Measurements from ENCODE around the gene CSH2.
"Not testable (repeated sequence)": the region's sequence is repeated elsewhere in the genome, so short reads cannot be mapped to it uniquely, and the experiment has no call there.

CSH2 gene

DNA sequence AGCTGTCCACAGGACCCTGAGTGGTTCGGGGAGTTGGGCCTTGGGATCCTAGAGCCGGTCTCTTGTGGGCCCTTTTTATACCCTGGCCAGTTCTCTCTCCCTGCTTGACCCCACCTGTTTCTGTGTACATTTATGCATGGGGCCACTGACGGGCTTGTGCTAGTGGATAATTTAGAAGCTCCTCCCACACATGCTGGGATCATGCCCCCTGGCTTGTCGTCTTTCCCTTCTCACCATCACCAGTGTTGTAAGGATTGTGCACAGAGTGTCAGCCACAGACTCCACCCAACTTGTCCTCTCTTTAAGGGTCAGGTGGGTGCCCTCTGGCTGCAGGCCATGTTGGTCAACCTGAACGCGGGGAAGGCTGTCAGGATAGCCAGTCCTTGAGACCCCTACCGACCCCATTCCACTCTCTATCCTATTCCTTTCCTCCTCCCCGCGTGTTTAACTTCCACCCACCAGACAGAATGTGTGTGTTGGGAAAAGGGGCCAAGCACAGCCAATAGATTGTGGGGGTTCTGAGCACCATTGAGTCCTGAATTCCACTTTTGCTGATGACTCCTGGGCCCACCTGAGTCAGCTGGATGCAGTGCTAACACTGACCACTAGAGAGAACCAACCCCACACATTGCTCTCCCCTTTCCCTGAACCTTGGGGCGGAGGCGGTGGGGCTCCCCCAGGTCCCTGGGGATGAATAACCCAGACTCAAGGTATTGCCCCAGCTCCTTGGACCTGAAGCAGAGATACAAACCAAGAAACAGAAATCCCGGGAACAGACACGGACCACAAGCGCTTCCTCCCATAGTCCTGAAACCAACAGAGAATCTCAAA, 23.3 kb upstream of the CSH2 start, which contains the start of gene CSH1:
CSH1 (minus strand) TSS at position 51 of the 831 bp plus-strand sequence. CDS start 63 bp downstream, outside the sequence.
- not testable (repeated sequence) for H3K27ac ChIP-seq (ENCODE audit: low read depth, low read length, severe bottlenecking); H3K36me3 ChIP-seq (ENCODE audit: control insufficient read depth, insufficient read depth, low read length); H3K4me1 ChIP-seq (ENCODE audit: control insufficient read depth, insufficient read depth, low read length, poor library complexity, severe bottlenecking); H3K9me3 ChIP-seq (ENCODE audit: control insufficient read depth, low read length); H3K4me3 ChIP-seq (ENCODE audit: extremely low read depth, insufficient read depth, low read length, poor library complexity, severe bottlenecking)
- no CpG with 5 or more reads among the region's 14 CpGs for WGBS, 2 experiments (ENCODE audit: insufficient coverage in 2 of 2)

DNA sequence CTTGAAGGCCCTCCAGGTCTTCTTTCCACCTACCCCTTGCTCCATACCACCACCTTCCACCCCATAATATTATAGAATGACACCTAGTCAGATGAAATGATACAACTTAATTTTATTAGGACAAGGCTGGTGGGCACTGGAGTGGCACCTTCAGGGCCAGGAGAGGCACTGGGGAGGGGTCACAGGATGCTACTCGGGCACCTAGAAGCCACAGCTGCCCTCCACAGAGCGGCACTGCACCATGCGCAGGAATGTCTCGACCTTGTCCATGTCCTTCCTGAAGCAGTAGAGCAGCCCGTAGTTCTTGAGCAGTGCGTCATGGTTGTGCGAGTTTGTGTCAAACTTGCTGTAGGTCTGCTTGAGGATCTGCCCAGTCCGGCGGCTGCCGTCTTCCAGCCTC, 21.3 kb upstream of the CSH2 start:
- H3K27ac ChIP-seq (ENCODE audit: low read depth, low read length, severe bottlenecking); H3K9me3 ChIP-seq (ENCODE audit: control insufficient read depth, low read length); H3K4me3 ChIP-seq (ENCODE audit: extremely low read depth, insufficient read depth, low read length, poor library complexity, severe bottlenecking); H3K4me1 ChIP-seq (ENCODE audit: control insufficient read depth, insufficient read depth, low read length, poor library complexity, severe bottlenecking); H3K36me3 ChIP-seq (ENCODE audit: control insufficient read depth, insufficient read depth, low read length): not testable (repeated sequence)
- 80 to 100% methylated on average over 1 to 2 of the region's 10 CpGs for WGBS, 2 experiments (ENCODE audit: insufficient coverage in 2 of 2)

DNA sequence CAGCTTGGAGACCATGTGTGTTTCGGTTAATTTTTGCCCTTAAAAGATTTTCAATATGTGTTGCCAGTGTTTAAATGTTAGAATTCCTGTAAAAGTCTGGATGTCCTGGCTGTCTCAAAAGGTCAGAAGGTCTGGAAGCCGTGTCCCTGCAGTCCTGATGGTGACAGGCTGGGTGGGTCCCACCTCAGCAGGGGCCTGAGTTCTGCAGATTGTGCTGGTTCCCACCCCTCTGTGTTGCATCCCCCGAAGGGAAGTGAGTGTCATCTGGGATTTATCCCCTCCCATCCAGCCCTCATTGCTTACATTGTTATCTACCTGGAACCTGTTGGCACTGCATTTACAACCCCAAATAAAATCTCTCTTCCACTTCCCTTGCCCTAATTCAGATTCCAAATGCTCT, 20.5 kb upstream of the CSH2 start:
- H3K9me3 ChIP-seq (ENCODE audit: control insufficient read depth, low read length); H3K36me3 ChIP-seq (ENCODE audit: control insufficient read depth, insufficient read depth, low read length); H3K4me1 ChIP-seq (ENCODE audit: control insufficient read depth, insufficient read depth, low read length, poor library complexity, severe bottlenecking); H3K4me3 ChIP-seq (ENCODE audit: extremely low read depth, insufficient read depth, low read length, poor library complexity, severe bottlenecking); H3K27ac ChIP-seq (ENCODE audit: low read depth, low read length, severe bottlenecking): not testable (repeated sequence)
- WGBS, 2 experiments (ENCODE audit: insufficient coverage in 2 of 2) = 100% methylated on average over 1 of the region's 3 CpGs

DNA sequence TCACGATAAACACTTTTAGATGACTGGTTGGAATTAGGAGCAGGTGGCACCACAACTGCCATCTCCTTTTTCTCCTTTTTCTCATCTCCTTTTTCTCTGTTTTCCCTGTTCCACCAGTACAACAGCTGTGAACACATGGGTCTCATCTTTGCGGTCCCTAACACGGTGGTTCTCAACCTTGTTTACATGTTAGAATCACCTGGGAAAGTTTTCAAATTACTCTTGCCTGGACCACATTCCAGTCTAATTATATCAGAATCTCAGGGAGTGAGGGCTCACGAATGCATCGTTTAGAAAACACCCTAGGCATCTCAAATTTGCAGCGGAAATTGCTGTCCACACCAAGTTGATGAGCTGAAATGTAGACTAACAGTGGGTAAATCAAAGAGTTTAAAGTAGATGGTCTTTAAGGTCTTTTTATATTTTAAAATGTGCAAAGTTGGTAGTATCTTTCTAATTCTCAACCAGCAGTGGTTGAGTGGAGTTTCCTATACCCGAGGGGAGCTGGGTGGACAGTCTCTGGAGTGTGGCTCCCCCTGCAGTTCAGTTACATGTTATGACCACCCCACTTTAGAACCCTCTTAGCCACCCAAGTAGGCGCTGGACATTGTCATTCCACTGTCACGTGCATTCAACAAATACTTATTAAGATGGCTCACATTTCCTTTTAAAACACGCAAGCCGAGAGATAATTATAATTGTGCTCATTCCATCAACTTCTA, 19.0 kb upstream of the CSH2 start:
- WGBS, 2 experiments (ENCODE audit: insufficient coverage in 2 of 2) = 90 to 92% methylated on average over 4 of the region's 11 CpGs
- not testable (repeated sequence) for H3K27ac ChIP-seq (ENCODE audit: low read depth, low read length, severe bottlenecking); H3K4me1 ChIP-seq (ENCODE audit: control insufficient read depth, insufficient read depth, low read length, poor library complexity, severe bottlenecking); H3K36me3 ChIP-seq (ENCODE audit: control insufficient read depth, insufficient read depth, low read length); H3K4me3 ChIP-seq (ENCODE audit: extremely low read depth, insufficient read depth, low read length, poor library complexity, severe bottlenecking); H3K9me3 ChIP-seq (ENCODE audit: control insufficient read depth, low read length)

DNA sequence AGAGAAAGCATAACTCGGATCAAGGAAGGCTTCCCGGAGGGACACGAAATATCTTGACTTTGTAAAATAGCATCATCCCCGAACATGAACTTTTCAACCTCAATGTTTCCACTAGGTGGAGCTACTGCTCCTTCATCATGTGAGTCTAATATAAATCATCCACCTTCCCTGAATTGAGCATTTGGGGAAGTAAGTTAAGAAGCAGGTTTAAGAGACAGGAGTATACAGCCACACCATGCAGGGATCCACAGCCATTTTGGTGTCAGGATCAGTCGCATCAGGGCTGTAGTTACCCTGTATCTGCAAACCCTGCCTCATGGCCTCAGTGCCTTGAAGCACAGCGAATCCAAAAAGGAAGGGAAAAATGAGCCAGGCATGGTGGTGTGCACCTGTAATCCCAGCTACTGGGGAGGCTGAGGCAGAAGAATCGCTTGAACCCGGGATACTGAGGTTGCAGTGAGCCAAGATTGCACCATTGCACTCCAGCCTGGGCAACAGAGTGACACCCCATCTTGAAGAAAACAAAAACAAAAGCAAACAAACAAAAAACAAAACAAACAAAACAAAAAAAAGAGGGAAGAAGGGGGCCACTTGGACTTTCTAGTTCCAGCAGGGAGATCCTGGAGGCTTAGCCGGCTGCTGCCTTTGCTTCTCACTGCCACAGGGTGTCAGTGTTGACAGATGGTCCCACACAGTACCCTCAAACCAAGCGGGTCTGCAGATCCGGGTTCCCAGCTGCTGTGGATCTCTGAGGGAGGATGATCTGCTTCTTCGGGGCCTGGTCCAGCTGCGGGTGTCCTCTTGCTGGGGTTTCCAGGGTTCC, 15.8 kb upstream of the CSH2 start:
- WGBS, 2 experiments (ENCODE audit: insufficient coverage in 2 of 2) = 49 to 66% methylated on average over 8 to 9 of the region's 13 CpGs
- H3K27ac ChIP-seq (ENCODE audit: low read depth, low read length, severe bottlenecking); H3K4me1 ChIP-seq (ENCODE audit: control insufficient read depth, insufficient read depth, low read length, poor library complexity, severe bottlenecking); H3K36me3 ChIP-seq (ENCODE audit: control insufficient read depth, insufficient read depth, low read length); H3K4me3 ChIP-seq (ENCODE audit: extremely low read depth, insufficient read depth, low read length, poor library complexity, severe bottlenecking); H3K9me3 ChIP-seq (ENCODE audit: control insufficient read depth, low read length): not testable (repeated sequence)

DNA sequence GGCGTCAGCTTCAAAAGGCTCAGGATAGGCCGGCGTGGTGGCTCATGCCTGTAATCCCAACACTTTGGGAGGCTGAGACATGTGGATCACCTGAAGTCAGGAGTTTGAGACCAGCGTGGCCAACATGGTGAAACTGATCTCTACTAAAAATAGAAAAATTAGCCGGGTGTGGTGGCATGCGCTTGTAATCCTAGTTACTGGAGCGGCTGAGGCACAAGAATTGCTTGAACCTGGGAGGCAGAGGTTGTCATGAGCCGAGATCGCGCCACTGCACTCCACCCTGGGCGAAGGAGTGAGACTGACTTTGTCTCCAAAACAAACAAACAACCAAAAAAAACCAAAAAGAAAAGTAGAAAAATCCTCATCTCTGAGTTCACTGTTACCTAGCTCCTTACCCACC, 11.6 kb upstream of the CSH2 start:
- H3K36me3 ChIP-seq (ENCODE audit: control insufficient read depth, insufficient read depth, low read length); H3K9me3 ChIP-seq (ENCODE audit: control insufficient read depth, low read length); H3K27ac ChIP-seq (ENCODE audit: low read depth, low read length, severe bottlenecking); H3K4me3 ChIP-seq (ENCODE audit: extremely low read depth, insufficient read depth, low read length, poor library complexity, severe bottlenecking); H3K4me1 ChIP-seq (ENCODE audit: control insufficient read depth, insufficient read depth, low read length, poor library complexity, severe bottlenecking): not testable (repeated sequence)
- WGBS, 2 experiments (ENCODE audit: insufficient coverage in 2 of 2) = 89% methylated on average over 5 of the region's 11 CpGs

DNA sequence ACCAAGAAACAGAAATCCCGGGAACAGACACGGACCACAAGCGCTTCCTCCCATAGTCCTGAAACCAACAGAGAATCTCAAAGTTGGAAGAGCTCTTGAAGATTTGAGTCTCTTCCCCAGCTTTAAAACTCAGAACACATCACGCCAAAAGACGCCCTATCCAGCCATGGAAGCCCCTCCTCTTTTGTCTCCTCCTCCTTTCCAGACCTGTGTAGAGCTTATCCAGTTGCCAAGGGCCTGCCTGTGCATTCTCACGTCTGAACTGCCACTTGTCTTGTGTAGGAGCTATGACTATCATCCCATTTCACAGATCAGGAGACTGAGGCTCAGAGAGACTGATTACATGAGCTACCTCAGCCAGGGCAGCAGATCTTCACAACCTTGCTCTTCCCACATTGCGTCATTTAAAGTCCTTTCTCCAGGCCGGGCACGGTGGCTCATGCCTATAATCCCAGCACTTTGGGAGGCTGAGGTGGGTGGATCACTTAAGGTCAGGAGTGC, 9.2 kb upstream of the CSH2 start:
- WGBS, 2 experiments (ENCODE audit: insufficient coverage in 2 of 2) = 74 to 97% methylated on average over 3 to 4 of the region's 9 CpGs
- H3K4me1 ChIP-seq (ENCODE audit: control insufficient read depth, insufficient read depth, low read length, poor library complexity, severe bottlenecking); H3K27ac ChIP-seq (ENCODE audit: low read depth, low read length, severe bottlenecking); H3K4me3 ChIP-seq (ENCODE audit: extremely low read depth, insufficient read depth, low read length, poor library complexity, severe bottlenecking); H3K9me3 ChIP-seq (ENCODE audit: control insufficient read depth, low read length); H3K36me3 ChIP-seq (ENCODE audit: control insufficient read depth, insufficient read depth, low read length): not testable (repeated sequence)

DNA sequence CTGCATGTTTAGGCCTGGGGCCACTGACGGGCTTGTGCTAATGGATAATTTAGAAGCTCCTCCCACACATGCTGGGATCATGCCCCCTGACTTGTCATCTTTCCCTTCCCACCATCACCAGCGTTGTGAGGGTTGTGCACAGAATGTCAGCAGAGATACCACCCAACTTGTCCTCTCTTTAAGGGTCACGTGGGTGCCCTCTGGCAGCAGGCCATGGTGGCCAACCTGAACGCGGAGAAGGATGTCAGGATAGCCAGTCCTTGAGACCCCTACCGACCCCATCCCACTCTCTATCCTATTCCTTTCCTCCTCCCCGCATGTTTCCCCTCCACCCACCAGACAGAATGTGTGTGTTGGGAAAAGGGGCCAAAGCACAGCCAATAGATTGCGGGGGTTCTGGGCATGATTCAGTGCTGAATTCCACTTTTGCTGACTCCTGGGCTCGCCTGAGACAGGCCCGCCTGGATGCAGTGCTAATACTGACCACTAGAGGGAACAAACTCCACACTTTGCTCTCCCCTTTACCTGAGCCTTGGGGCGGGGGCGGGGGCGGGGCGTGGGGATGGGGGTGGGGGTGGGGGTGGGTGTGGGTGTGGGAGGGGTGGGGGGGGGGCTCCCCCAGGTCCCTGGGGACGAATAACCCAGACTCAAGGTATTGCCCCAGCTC, 8.6 kb upstream of the CSH2 start, which contains the start of gene GH2:
GH2 (minus strand) TSS at position 10 of the 667 bp plus-strand sequence. CDS start 143 bp downstream, outside the sequence.
- Histone ChIP-seq H3K4me1 (ENCODE audit: control insufficient read depth, insufficient read depth, low read length, poor library complexity, severe bottlenecking) (no peaks in the 10 kb centered on the region), H3K9me3 (ENCODE audit: control insufficient read depth, low read length) (no peaks in the 10 kb centered on the region), H3K36me3 (ENCODE audit: control insufficient read depth, insufficient read depth, low read length) (no peaks in the 10 kb centered on the region), H3K27ac (ENCODE audit: low read depth, low read length, severe bottlenecking) (no peak within 1 kb of the TSS), H3K4me3 (ENCODE audit: extremely low read depth, insufficient read depth, low read length, poor library complexity, severe bottlenecking) (no peak within 1 kb of the TSS)
- WGBS, 2 experiments (ENCODE audit: insufficient coverage in 2 of 2) = 54 to 92% methylated on average over 3 to 5 of the region's 15 CpGs

DNA sequence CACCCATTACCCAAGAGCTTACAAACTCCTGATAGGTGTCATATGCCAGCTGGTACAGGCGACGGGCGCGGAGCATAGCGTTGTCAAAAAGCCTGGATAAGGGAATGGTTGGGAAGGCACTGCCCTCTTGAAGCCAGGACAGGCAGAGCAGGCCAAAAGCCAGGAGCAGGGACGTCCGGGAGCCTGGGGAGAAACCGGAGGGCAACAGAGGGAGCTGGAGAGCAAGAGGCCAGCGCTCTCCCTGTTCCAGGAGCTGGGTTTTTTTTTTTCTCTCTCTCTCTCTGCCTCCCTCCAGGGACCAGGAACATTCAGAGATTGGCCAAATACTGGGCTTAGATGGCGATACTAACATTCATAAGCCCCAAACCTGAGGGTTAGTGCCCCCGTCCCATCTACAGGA, 7.9 kb upstream of the CSH2 start:
- 50 to 70% methylated on average over 8 to 10 of the region's 11 CpGs for WGBS, 2 experiments (ENCODE audit: insufficient coverage in 2 of 2)
- not testable (repeated sequence) for H3K9me3 ChIP-seq (ENCODE audit: control insufficient read depth, low read length); H3K4me1 ChIP-seq (ENCODE audit: control insufficient read depth, insufficient read depth, low read length, poor library complexity, severe bottlenecking); H3K4me3 ChIP-seq (ENCODE audit: extremely low read depth, insufficient read depth, low read length, poor library complexity, severe bottlenecking); H3K36me3 ChIP-seq (ENCODE audit: control insufficient read depth, insufficient read depth, low read length); H3K27ac ChIP-seq (ENCODE audit: low read depth, low read length, severe bottlenecking)

DNA sequence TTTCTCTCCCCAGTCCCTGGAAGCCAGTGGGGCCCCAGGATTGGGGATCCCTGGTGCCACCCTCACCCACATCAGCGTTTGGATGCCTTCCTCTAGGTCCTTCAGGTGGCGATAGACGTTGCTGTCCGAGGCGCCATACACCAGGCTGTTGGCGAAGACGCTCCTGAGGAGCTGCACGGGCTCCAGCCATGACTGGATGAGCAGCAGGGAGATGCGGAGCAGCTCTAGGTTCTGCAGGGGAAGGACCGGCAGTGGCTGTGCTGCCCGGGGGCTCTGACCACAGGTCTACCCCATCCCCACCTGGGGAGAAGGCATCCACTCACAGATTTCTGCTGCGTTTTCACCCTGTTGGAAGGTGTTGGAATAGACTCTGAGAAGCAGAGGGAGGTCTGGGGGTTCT, 7.2 kb upstream of the CSH2 start:
- no peak overlapping the region for H3K4me3 ChIP-seq (ENCODE audit: extremely low read depth, insufficient read depth, low read length, poor library complexity, severe bottlenecking)
- H3K36me3 ChIP-seq (ENCODE audit: control insufficient read depth, insufficient read depth, low read length) = no peaks in the 10 kb centered on the region
- whole genome bisulfite sequencing, 2 experiments (ENCODE audit: insufficient coverage in 2 of 2) = 89 to 94% methylated on average over 10 of the region's 12 CpGs
- no peaks in the 10 kb centered on the region for H3K4me1 ChIP-seq (ENCODE audit: control insufficient read depth, insufficient read depth, low read length, poor library complexity, severe bottlenecking)
- no peak overlapping the region for H3K27ac ChIP-seq (ENCODE audit: low read depth, low read length, severe bottlenecking)
- no peaks in the 10 kb centered on the region for H3K9me3 ChIP-seq (ENCODE audit: control insufficient read depth, low read length)

Data from mesodermal cell (in vitro differentiated cells).